ENCODE data around the gene PCDHAC2.

The PCDHAC2 gene

DNA sequence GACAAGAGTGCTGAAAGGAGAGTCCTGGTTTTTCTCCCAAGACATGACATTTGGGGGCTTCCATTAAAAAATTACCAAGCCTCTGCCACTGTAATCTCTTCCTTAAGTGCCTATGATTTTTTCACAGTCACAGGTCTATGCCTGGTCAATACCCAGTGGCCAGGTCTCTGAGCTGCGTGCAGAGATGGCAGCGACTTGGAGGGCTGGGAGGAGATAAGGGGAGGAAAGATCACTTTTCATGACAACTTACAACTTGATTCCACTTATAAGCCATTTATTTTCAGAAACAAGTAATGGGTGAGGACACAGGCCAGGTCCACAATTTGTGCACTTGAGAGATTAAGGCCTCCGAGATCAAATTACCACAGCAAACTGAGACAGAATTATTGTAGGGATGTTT is 1.9 kb upstream of the PCDHAC2 start:
- no peak for TF ChIP-seq EZH2 (IDR thresholded peaks at IDR 0.05; ENCODE audit: borderline replicate concordance, low read depth, low read length, severe bottlenecking)
- TF ChIP-seq, protein P1, sequence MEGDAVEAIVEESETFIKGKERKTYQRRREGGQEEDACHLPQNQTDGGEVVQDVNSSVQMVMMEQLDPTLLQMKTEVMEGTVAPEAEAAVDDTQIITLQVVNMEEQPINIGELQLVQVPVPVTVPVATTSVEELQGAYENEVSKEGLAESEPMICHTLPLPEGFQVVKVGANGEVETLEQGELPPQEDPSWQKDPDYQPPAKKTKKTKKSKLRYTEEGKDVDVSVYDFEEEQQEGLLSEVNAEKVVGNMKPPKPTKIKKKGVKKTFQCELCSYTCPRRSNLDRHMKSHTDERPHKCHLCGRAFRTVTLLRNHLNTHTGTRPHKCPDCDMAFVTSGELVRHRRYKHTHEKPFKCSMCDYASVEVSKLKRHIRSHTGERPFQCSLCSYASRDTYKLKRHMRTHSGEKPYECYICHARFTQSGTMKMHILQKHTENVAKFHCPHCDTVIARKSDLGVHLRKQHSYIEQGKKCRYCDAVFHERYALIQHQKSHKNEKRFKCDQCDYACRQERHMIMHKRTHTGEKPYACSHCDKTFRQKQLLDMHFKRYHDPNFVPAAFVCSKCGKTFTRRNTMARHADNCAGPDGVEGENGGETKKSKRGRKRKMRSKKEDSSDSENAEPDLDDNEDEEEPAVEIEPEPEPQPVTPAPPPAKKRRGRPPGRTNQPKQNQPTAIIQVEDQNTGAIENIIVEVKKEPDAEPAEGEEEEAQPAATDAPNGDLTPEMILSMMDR (IDR thresholded peaks at IDR 0.05; ENCODE audit: borderline replicate concordance, extremely low read depth, low read length, poor library complexity, severe bottlenecking), result no peak
- DNase-seq (no peak), ATAC-seq (ENCODE audit: insufficient read depth, low read depth) (no peak)
- H3K4me3 ChIP-seq (ENCODE audit: low read depth in 1 of 2, low read length in 2 of 2), result no peak overlapping the region
- H4K20me1 ChIP-seq (ENCODE audit: insufficient read depth, low read length), result no peaks in the 10 kb centered on the region
- H3K27ac ChIP-seq (ENCODE audit: low read length), result no peak overlapping the region
- H3K4me2 ChIP-seq (ENCODE audit: insufficient read depth, low read length), result no peak overlapping the region
- no peaks in the 10 kb centered on the region for H3K79me2 ChIP-seq (ENCODE audit: insufficient read depth, low read length)
- H3K27me3 ChIP-seq (ENCODE audit: insufficient read depth, low read length, poor library complexity), result no peaks in the 10 kb centered on the region
- no peak overlapping the region for H2AFZ ChIP-seq (ENCODE audit: low read depth, low read length)
- no peaks in the 10 kb centered on the region for H3K36me3 ChIP-seq (ENCODE audit: insufficient read depth, low read length)
- no peak overlapping the region for H3K9ac ChIP-seq (ENCODE audit: low read depth, low read length)
- no peaks in the 10 kb centered on the region for H3K4me1 ChIP-seq (ENCODE audit: insufficient read depth, low read length)
- no peaks in the 10 kb centered on the region for H3K9me3 ChIP-seq (ENCODE audit: insufficient read depth, low read length, severe bottlenecking)

DNA sequence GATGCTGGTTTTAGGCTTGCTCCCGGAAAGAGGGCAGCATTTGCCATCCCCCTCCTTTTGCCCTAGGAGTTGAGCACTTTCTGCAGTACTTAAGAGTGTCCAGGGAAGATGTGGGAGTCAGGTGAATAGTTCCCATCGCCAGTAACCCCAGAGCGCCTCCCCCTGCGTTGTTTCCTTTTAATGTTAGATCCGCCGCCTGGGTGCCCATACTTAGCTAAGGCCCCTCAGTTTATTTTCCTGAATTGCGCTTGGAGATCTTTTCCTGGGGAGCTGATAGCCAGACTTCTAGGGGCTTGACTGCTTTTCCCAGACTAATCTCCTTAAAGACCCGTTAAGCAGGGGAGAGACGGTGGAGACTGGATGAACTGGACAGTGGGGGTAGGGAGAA is 377 bp upstream of the PCDHAC2 start:
- Histone ChIP-seq H3K27ac (ENCODE audit: low read length) (no peak overlapping the region), H3K36me3 (ENCODE audit: insufficient read depth, low read length) (no peaks in the 10 kb centered on the region), H3K9ac (ENCODE audit: low read depth, low read length) (no peak overlapping the region), H2AFZ (ENCODE audit: low read depth, low read length) (no peak overlapping the region), H4K20me1 (ENCODE audit: insufficient read depth, low read length) (no peaks in the 10 kb centered on the region), H3K4me2 (ENCODE audit: insufficient read depth, low read length) (no peak overlapping the region), H3K4me1 (ENCODE audit: insufficient read depth, low read length) (no peaks in the 10 kb centered on the region), H3K79me2 (ENCODE audit: insufficient read depth, low read length) (no peaks in the 10 kb centered on the region), H3K27me3 (ENCODE audit: insufficient read depth, low read length, poor library complexity) (no peaks in the 10 kb centered on the region), H3K9me3 (ENCODE audit: insufficient read depth, low read length, severe bottlenecking) (no peaks in the 10 kb centered on the region), H3K4me3 (ENCODE audit: low read depth in 1 of 2, low read length in 2 of 2) (no peak overlapping the region)
- DNase-seq, result no peak
- no peak for TF ChIP-seq EZH2 (IDR thresholded peaks at IDR 0.05; ENCODE audit: borderline replicate concordance, low read depth, low read length, severe bottlenecking)
- TF ChIP-seq, protein P1 (IDR thresholded peaks at IDR 0.05; ENCODE audit: borderline replicate concordance, extremely low read depth, low read length, poor library complexity, severe bottlenecking), result no peak
- no peak for ATAC-seq (ENCODE audit: insufficient read depth, low read depth)

DNA sequence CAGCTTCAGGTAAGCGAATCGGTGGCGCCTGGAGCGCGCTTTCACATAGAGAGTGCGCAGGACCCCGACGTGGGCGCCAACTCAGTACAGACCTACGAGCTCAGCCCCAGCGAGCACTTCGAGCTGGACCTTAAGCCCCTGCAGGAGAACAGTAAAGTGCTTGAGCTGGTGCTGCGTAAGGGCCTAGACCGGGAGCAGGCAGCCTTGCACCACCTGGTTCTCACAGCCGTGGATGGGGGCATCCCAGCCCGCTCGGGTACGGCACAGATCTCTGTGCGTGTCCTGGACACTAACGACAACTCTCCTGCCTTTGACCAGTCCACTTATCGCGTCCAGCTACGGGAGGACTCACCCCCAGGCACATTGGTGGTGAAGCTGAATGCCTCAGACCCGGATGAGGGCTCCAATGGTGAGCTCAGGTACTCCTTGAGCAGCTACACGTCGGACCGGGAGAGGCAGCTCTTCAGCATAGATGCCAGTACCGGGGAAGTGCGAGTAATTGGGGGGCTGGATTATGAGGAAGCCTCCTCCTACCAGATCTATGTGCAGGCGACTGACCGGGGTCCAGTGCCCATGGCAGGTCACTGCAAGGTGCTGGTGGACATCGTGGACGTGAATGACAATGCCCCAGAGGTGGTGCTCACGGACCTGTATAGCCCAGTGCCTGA is 1.1 kb downstream of the PCDHAC2 start:
- Histone ChIP-seq H3K4me2 (ENCODE audit: insufficient read depth, low read length) (no peak overlapping the region), H3K4me3 (ENCODE audit: low read depth in 1 of 2, low read length in 2 of 2) (no peak overlapping the region), H3K27ac (ENCODE audit: low read length) (no peak overlapping the region), H3K9ac (ENCODE audit: low read depth, low read length) (no peak overlapping the region), H3K4me1 (ENCODE audit: insufficient read depth, low read length) (no peaks in the 10 kb centered on the region), H3K27me3 (ENCODE audit: insufficient read depth, low read length, poor library complexity) (no peaks in the 10 kb centered on the region), H3K9me3 (ENCODE audit: insufficient read depth, low read length, severe bottlenecking) (no peaks in the 10 kb centered on the region), H3K36me3 (ENCODE audit: insufficient read depth, low read length) (no peaks in the 10 kb centered on the region), H4K20me1 (ENCODE audit: insufficient read depth, low read length) (no peaks in the 10 kb centered on the region), H2AFZ (ENCODE audit: low read depth, low read length) (no peak overlapping the region), H3K79me2 (ENCODE audit: insufficient read depth, low read length) (no peaks in the 10 kb centered on the region)
- ATAC-seq (ENCODE audit: insufficient read depth, low read depth), result no peak
- no peak for TF ChIP-seq EZH2 (IDR thresholded peaks at IDR 0.05; ENCODE audit: borderline replicate concordance, low read depth, low read length, severe bottlenecking)
- TF ChIP-seq, protein P1 (IDR thresholded peaks at IDR 0.05; ENCODE audit: borderline replicate concordance, extremely low read depth, low read length, poor library complexity, severe bottlenecking), result no peak
- no peak for DNase-seq
